WERI-Rb-1 (cell line): ENCODE results near the gene SH3PXD2A.

Source experiments
- DNase-seq: peaks from one replicate; pipeline ENCODE4 v3.0.0-alpha.2; 2020
- H3K27ac ChIP-seq: fragments of 250-450 bp; sonication (Bioruptor Pico); 2 replicates; pipeline ENCODE4 v1.5.1; 2020; ENCODE audit warnings: mild to moderate bottlenecking, moderate library complexity
- H3K27me3 ChIP-seq: fragments of 250-450 bp; sonication (Bioruptor Pico); 2 replicates; pipeline ENCODE4 v1.5.1; 2021; ENCODE audit warnings: mild to moderate bottlenecking, low read depth, moderate library complexity; ENCODE audit not compliant: insufficient read depth, severe bottlenecking
- H3K36me3 ChIP-seq: fragments of 250-450 bp; sonication (Bioruptor Pico); 2 replicates; pipeline ENCODE4 v1.5.1; 2020; ENCODE audit warnings: mild to moderate bottlenecking, moderate library complexity
- H3K4me3 ChIP-seq: 2 replicates; pipeline ENCODE4 v1.5.1; 2011; ENCODE audit warnings: low read depth, mild to moderate bottlenecking, control low read depth, low read length
- H3K9me3 ChIP-seq: fragments of 250-450 bp; sonication (Bioruptor Pico); 2 replicates; pipeline ENCODE4 v1.5.1; 2021; ENCODE audit warnings: mild to moderate bottlenecking, moderate library complexity; ENCODE audit not compliant: severe bottlenecking
- CTCF ChIP-seq: IDR thresholded peaks from 2 replicates; pipeline ENCODE4 v1.5.1; 2011; ENCODE audit warnings: low read depth, mild to moderate bottlenecking, control low read depth, inconsistent platforms, low read length

The SH3PXD2A gene

GRCh38 chr10:103837370-103838069, 17.9 kb downstream of the SH3PXD2A start:
- TF ChIP-seq CTCF: no peak
- no peaks in the 10 kb centered on the region for H3K36me3 ChIP-seq
- no peak for DNase-seq
- H3K9me3 ChIP-seq: peaks cover 1% of the 10 kb centered on the region
- no peaks in the 10 kb centered on the region for H3K27me3 ChIP-seq
- H3K27ac ChIP-seq: no peak overlapping the region
- no peak overlapping the region for H3K4me3 ChIP-seq

GRCh38 chr10:103836861-103837260, 18.5 kb downstream of the SH3PXD2A start:
- TF ChIP-seq CTCF: no peak
- Histone ChIP-seq H3K9me3 (peaks cover 2% of the 10 kb centered on the region), H3K4me3 (no peak overlapping the region), H3K36me3 (no peaks in the 10 kb centered on the region), H3K27me3 (no peaks in the 10 kb centered on the region), H3K27ac (no peak overlapping the region)
- DNase-seq: no peak

- Histone ChIP-seq H3K36me3 (no peaks in the 10 kb centered on the region), H3K27me3 (no peaks in the 10 kb centered on the region), H3K27ac (no peak overlapping the region), H3K9me3 (peaks cover 2% of the 10 kb centered on the region), H3K4me3 (no peak overlapping the region)
- no peak for TF ChIP-seq CTCF
- no peak for DNase-seq
Measured at GRCh38 chr10:103836273-103836672, 19.1 kb downstream of the SH3PXD2A start.

- no peak for DNase-seq
- no peak overlapping the region for H3K27ac ChIP-seq
- no peak for TF ChIP-seq CTCF
Measured at GRCh38 chr10:103835096-103836050, 20.0 kb downstream of the SH3PXD2A start.

GRCh38 chr10:103834436-103835095, 20.8 kb downstream of the SH3PXD2A start:
- Histone ChIP-seq H3K4me3 (no peak overlapping the region), H3K27ac (no peak overlapping the region)
- TF ChIP-seq CTCF: no peak

More at GRCh38 chr10:103835096-103836050, 20.0 kb downstream of the SH3PXD2A start:
- Histone ChIP-seq H3K36me3 (no peaks in the 10 kb centered on the region), H3K9me3 (peaks cover 2% of the 10 kb centered on the region), H3K27me3 (no peaks in the 10 kb centered on the region), H3K4me3 (no peak overlapping the region)

More at GRCh38 chr10:103834436-103835095, 20.8 kb downstream of the SH3PXD2A start:
- no peak for DNase-seq
- Histone ChIP-seq H3K9me3 (peaks cover 2% of the 10 kb centered on the region), H3K27me3 (no peaks in the 10 kb centered on the region), H3K36me3 (no peaks in the 10 kb centered on the region)
